ENCODE measurements around the gene GRIK5.

Gene GRIK5

DNA sequence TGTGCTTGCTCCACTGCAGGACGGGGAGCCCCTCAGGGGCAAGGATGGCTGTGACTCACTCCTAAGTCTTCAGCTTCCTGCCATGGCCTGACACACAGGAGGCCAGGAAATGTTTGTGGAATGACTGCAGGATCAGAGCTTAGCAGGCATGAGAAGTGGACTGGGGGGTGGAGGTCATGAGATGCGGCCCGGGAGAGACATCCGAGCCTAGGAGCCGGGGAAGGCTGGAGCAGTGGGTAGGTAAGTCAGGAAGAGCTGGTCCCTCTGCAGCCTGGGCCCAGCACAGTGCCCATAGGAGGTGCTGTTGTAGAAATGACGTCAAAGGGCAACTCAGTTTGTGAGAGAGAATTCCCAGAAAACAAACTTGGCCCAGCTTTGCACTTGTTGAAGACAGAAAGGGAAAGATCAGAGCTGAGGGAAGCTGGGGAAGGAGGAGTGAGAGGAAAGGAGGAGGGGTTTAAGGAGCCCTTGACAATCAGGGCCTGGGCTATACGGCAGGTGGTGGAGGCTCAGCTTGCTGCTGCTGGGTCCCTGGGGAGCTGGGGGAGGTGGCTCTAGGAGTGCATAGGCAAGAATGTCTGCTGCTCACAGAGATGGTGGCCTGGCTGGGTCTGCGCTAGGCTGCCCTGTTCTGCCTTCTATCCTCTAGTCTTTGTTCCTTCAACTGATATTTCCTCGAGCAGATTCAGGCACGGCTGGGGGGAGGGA lies 43.8 kb upstream of the GRIK5 start:
- H3K4me3 ChIP-seq (ENCODE audit: low read depth, low read length) = no peak overlapping the region
- no peak for DNase-seq (ENCODE audit: low read depth)
- TF ChIP-seq, protein P1, sequence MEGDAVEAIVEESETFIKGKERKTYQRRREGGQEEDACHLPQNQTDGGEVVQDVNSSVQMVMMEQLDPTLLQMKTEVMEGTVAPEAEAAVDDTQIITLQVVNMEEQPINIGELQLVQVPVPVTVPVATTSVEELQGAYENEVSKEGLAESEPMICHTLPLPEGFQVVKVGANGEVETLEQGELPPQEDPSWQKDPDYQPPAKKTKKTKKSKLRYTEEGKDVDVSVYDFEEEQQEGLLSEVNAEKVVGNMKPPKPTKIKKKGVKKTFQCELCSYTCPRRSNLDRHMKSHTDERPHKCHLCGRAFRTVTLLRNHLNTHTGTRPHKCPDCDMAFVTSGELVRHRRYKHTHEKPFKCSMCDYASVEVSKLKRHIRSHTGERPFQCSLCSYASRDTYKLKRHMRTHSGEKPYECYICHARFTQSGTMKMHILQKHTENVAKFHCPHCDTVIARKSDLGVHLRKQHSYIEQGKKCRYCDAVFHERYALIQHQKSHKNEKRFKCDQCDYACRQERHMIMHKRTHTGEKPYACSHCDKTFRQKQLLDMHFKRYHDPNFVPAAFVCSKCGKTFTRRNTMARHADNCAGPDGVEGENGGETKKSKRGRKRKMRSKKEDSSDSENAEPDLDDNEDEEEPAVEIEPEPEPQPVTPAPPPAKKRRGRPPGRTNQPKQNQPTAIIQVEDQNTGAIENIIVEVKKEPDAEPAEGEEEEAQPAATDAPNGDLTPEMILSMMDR (IDR thresholded peaks at IDR 0.05; ENCODE audit: control insufficient read depth, extremely low read depth, insufficient read depth) = no peak

DNA sequence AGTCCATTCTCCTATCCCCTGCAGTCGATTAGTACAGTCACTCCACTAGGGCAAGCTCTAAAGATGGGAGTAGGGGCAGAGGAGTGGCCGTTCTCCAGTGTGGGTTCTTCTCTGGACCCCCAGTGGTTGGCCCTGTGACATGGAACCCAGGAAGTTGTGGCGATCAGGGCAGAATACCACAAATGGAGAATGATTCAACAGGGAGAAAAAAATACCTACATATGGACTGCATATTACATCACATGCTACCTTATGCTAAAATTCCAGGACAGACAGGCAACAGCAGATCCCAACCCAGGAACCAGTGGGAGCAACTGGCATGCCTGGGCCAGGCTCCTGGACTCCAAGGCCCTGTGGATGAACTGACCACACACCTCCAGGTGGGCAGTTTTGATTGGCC lies 41.8 kb upstream of the GRIK5 start:
- no peak overlapping the region for H3K4me3 ChIP-seq (ENCODE audit: low read depth, low read length)
- DNase-seq (ENCODE audit: low read depth) = no peak
- TF ChIP-seq, protein P1 (IDR thresholded peaks at IDR 0.05; ENCODE audit: control insufficient read depth, extremely low read depth, insufficient read depth) = no peak

DNA sequence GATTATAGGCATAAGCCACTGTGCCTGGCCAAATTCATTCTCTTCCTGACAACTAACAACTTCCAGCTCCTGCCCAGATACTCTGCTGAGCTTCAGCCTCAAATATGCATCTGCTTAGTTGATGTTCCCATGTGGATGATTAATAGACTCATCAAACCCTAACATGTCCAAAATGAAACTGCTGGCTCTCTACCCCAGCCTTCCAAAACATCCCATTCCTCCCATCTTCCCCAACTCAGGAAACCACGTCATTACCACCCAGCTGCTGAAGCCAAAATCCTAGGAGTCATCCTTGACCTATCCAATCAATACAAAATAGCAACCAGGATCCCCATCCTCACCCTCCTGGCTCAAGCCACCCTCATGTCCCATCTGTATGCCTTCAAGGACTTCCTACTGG lies 41.4 kb upstream of the GRIK5 start:
- H3K4me3 ChIP-seq (ENCODE audit: low read depth, low read length) = no peak overlapping the region
- no peak for DNase-seq (ENCODE audit: low read depth)
- TF ChIP-seq, protein P1 (IDR thresholded peaks at IDR 0.05; ENCODE audit: control insufficient read depth, extremely low read depth, insufficient read depth) = no peak

DNA sequence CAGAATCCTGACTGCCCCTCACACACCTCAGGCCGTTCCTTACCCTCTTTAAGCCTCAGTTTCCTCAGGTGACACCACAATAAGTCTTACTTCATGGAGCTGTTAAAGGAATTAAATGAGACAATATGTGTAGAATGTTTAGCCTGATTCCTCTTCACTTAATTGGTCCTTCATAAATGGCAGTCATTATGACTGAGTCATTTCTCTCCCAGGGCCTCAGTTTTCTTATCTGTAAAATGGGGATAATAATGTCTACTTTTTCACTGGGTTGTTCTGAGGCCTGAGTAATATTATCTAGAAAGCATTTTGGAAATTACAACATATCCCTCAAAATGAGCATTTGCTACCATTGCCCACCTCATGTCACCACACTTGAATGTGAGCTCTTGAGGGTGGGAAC lies 40.7 kb upstream of the GRIK5 start:
- TF ChIP-seq, protein P1 (IDR thresholded peaks at IDR 0.05; ENCODE audit: control insufficient read depth, extremely low read depth, insufficient read depth) = no peak
- no peak overlapping the region for H3K4me3 ChIP-seq (ENCODE audit: low read depth, low read length)
- DNase-seq (ENCODE audit: low read depth) = no peak

DNA sequence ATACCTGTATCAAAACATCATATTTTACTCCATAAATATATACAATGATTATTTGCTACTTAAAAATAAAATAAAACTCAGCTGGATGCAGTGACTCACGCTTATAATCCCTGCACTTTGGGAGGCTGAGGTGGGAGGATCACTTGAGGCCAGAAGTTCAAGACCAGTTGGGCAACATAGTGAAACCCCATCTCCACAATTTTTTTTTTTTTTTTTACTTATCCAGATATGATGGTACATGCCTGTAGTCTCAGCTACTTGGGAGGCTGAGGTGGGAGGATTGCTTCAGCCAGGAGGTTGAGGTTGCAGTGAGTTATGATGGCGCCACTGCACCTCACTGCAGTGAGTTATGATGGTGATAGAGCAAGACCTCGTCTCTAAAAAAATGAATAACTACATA lies 39.9 kb upstream of the GRIK5 start:
- TF ChIP-seq, protein P1 (IDR thresholded peaks at IDR 0.05; ENCODE audit: control insufficient read depth, extremely low read depth, insufficient read depth) = no peak
- DNase-seq (ENCODE audit: low read depth) = no peak
- H3K4me3 ChIP-seq (ENCODE audit: low read depth, low read length) = no peak overlapping the region

DNA sequence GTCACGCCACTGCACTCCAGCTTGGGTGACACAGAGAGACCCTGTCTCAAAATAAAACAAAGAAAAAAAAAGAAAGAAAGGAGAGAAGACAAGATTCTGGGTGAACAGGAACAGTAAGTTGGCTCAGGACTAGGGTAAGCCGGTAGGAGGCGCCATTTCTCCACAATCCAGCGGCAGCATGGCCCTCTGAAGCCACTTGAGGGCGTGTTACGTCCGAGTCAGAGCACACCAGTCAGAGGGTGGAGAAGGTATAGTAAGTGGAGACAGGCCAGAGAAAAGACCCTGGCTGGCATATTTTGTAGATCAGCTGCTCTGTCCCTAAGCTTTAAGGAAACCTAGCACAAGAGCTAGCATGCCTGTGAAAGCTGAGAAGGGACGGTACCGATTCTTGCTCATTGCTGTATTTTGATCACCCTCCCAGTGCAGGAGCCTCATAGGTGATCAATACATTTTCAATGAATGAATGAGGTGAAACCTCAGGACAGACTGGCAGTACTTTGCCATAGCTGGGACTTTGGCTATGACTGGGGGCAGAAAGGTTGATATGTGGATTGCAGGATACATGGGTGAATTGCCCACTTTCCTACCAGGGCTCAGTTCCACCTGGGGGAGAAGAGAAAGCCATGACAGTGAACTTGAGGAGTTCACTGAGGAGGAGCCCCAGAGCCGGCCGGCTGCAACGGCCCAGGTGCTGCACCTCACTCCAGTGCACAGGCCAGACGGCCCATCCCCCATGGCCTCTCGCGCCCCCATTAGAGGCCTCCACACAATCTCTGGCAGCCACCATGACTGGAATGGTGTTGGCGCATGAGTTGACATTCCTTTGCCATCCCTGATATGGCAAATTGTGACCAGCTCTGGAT lies 38.8 kb upstream of the GRIK5 start:
- no peak overlapping the region for H3K4me3 ChIP-seq (ENCODE audit: low read depth, low read length)
- DNase-seq (ENCODE audit: low read depth) = peak; percentile 26
- TF ChIP-seq, protein P1 (IDR thresholded peaks at IDR 0.05; ENCODE audit: control insufficient read depth, extremely low read depth, insufficient read depth) = peak; percentile 99
